GM19324 (cell line): ENCODE results near the gene C1QTNF5.
"Not testable (repeated sequence)": the region's sequence is repeated elsewhere in the genome, so short reads cannot be mapped to it uniquely, and the experiment has no call there.

Source experiments
- ATAC-seq: cut with Tn5 transposase; IDR thresholded peaks from one replicate; pipeline ENCODE4 v1.9.1; 2021; ENCODE audit warnings: mild to moderate bottlenecking, moderate library complexity; ENCODE audit not compliant: unreplicated experiment, low FRiP score

The C1QTNF5 gene

GRCh38 chr11:119340335-119341221, at the start of gene C1QTNF5:
C1QTNF5 (minus strand) TSS chr11:119340883; CDS start chr11:119340397, 486 bp downstream.
- ATAC-seq: no peak

- no peak for ATAC-seq
These were observed 49.0 kb upstream of the C1QTNF5 start for GRCh38 chr11:119389611-119390254.

GRCh38 chr11:119388103-119388502, 47.4 kb upstream of the C1QTNF5 start:
- ATAC-seq: no peak

- ATAC-seq: no peak
These were observed 43.6 kb upstream of the C1QTNF5 start for GRCh38 chr11:119384332-119384731.

- ATAC-seq: not testable (repeated sequence)
These were observed 41.8 kb upstream of the C1QTNF5 start for GRCh38 chr11:119382513-119382912.

- no peak for ATAC-seq
These were observed 41.4 kb upstream of the C1QTNF5 start for GRCh38 chr11:119382101-119382500.

GRCh38 chr11:119381181-119381988, 40.7 kb upstream of the C1QTNF5 start, which contains the start of gene USP2:
USP2 (minus strand) TSS chr11:119381690; CDS start chr11:119373480, 8,210 bp downstream.
- peak; percentile 96 for ATAC-seq

- ATAC-seq: no peak
These were observed 40.1 kb upstream of the C1QTNF5 start for GRCh38 chr11:119380827-119381180.

- ATAC-seq: no peak
These were observed 39.6 kb upstream of the C1QTNF5 start for GRCh38 chr11:119380160-119380826.

- ATAC-seq: no peak
These were observed 38.3 kb upstream of the C1QTNF5 start for GRCh38 chr11:119378851-119379465.

GRCh38 chr11:119377961-119378667, 37.4 kb upstream of the C1QTNF5 start:
- ATAC-seq: no peak

GRCh38 chr11:119377112-119377901, 36.6 kb upstream of the C1QTNF5 start:
- no peak for ATAC-seq

GRCh38 chr11:119376197-119376847, 35.6 kb upstream of the C1QTNF5 start:
- no peak for ATAC-seq

GRCh38 chr11:119375337-119376196, 34.9 kb upstream of the C1QTNF5 start:
- ATAC-seq: no peak

GRCh38 chr11:119374632-119375336, 34.1 kb upstream of the C1QTNF5 start:
- no peak for ATAC-seq

- ATAC-seq: no peak
These were observed 33.4 kb upstream of the C1QTNF5 start for GRCh38 chr11:119373921-119374631.
